Mononuclear cell (primary cell): ENCODE data around the gene ARHGAP26. TPM values are rescaled to one million over a fixed set of nuclear protein-coding genes. Genes with fewer than 3 reads are reported as not detected.
"Not testable (repeated sequence)": the region's sequence is repeated elsewhere in the genome, so short reads cannot be mapped to it uniquely, and the experiment has no call there.

Experiments
- H3K27me3 ChIP-seq: 2 replicates; pipeline ENCODE4 v1.6.0; 2011; ENCODE audit warnings: low read length, control low read depth; ENCODE audit not compliant: insufficient read depth
- H3K4me1 ChIP-seq: 2 replicates; pipeline ENCODE4 v1.5.1; 2011; ENCODE audit warnings: mild to moderate bottlenecking, low read length, control low read depth; ENCODE audit not compliant: insufficient read depth
- H3K4me3 ChIP-seq: 2 replicates; pipeline ENCODE4 v1.5.1; 2011; ENCODE audit warnings: mild to moderate bottlenecking, low read length, moderate library complexity
- H3K9me3 ChIP-seq: 2 replicates; pipeline ENCODE4 v1.5.1; 2011; ENCODE audit warnings: low read depth, mild to moderate bottlenecking, control low read depth, low read length
- total RNA-seq: library from RNA; depleted of rRNA; stranded (reverse); fragments of >200 nt; gene quantifications from one replicate; pipeline ENCODE4 v1.2.3, GENCODE V29; 2012

ARHGAP26 gene
- total RNA-seq, 1 donor = 53.6 TPM

- Histone ChIP-seq H3K4me3 (no peak overlapping the region), H3K4me1 (peaks cover 48% of the 10 kb centered on the region), H3K27me3 (no peaks in the 10 kb centered on the region), H3K9me3 (no peaks in the 10 kb centered on the region)
These were observed 213.8 kb downstream of the ARHGAP26 start for GRCh38 chr5:142984011-142984410.

DNA sequence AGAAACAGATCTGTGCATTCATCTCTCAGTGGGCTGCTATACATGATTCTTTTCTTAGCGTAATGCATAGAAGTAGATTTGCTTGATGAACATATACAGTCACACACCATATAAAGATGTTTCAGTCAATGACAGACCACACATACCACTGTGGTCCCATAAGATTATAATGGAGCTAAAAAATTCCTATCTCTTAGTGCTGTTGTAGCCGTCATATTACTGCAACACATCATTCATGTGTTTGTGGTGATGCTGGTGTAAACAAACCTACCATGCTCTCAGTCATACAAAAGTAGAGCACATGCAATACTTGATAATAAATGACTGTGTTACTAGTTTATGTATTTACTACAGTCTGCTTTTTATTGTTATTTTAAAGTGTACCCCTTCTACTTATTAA lies 214.3 kb downstream of the ARHGAP26 start:
- Histone ChIP-seq H3K9me3 (no peaks in the 10 kb centered on the region), H3K4me3 (no peak overlapping the region), H3K27me3 (no peaks in the 10 kb centered on the region), H3K4me1 (peaks cover 43% of the 10 kb centered on the region)

DNA sequence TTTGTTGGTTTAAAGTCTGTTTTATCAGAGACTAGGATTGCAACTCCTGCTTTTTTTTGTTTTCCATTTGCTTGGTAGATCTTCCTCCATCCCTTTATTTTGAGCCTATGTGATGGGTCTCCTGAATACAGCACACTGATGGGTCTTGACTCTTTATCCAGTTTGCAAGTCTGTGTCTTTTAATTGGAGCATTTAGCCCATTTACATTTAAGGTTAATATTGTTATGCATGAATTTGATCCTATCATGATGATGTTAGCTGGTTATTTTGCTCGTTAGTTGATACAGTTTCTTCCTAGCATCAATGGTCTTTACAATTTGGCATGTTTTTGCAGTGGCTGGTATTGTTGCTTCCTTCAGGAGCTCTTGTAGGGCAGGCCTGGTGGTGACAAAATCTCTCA lies 219.1 kb downstream of the ARHGAP26 start:
- not testable (repeated sequence) for H3K9me3 ChIP-seq, H3K27me3 ChIP-seq, H3K4me3 ChIP-seq
- peaks cover 19% of the 10 kb centered on the region for H3K4me1 ChIP-seq

DNA sequence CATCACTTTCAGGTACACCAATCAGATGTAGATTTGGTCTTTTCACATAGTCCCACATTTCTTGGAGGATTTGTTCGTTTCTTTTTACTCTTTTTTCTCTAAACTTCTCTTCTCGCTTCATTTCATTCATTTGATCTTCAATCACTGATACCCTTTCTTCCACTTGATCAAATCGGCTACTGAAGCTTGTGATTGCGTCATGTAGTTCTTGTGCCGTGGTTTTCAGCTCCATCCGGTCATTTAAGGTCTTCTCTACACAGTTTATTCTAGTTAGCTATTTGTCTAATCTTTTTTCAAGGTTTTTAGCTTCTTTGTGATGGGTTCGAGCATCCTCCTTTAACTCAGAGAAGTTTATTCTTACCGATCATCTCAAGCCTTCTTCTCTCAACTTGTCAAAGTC lies 219.9 kb downstream of the ARHGAP26 start:
- H3K4me3 ChIP-seq, H3K9me3 ChIP-seq, H3K27me3 ChIP-seq: not testable (repeated sequence)
- H3K4me1 ChIP-seq = peaks cover 26% of the 10 kb centered on the region

- H3K9me3 ChIP-seq = no peaks in the 10 kb centered on the region
- peaks cover 54% of the 10 kb centered on the region for H3K4me1 ChIP-seq
- H3K4me3 ChIP-seq = no peak overlapping the region
- no peaks in the 10 kb centered on the region for H3K27me3 ChIP-seq
These were observed 224.0 kb downstream of the ARHGAP26 start for GRCh38 chr5:142994218-142994617.

DNA sequence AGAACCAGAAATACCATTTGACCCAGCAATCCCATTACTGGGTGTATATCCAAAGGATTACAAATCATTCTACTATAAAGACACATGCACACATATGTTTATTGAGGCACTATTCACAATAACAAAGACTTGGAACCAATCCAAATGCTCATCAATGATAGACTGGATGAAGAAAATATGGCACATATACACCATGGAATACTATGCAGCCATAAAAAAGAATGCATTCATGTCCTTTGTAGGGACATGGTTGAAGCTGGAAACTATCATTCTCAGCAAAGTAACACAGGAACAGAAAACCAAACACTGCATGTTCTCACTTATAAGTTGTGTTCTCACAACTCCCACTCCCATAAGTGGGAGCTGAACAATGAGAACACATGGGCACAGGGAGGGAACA lies 225.4 kb downstream of the ARHGAP26 start:
- H3K9me3 ChIP-seq, H3K4me3 ChIP-seq, H3K27me3 ChIP-seq: not testable (repeated sequence)
- H3K4me1 ChIP-seq = peaks cover 57% of the 10 kb centered on the region

DNA sequence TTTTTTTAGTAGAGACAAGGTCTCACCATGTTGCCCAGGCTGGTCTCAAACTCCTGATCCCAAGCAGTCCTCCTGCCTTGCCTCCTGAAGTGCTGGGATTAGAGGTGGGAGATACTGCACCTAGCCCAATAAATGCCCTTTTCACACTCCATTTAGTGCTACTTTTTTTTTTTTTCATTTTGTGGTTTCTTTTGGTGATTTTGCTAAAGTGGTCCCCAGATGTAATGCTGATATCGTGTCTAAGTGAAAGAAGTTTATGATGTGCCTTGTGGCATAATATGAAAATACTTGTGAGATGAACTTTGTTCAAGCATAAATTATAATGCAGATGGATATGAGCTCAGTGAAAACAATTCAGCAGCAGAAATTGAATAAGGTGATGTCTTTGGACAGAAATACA lies 227.4 kb downstream of the ARHGAP26 start:
- peaks cover 68% of the 10 kb centered on the region for H3K4me1 ChIP-seq
- H3K9me3 ChIP-seq = no peaks in the 10 kb centered on the region
- H3K27me3 ChIP-seq = no peaks in the 10 kb centered on the region

GRCh38 chr5:142998316-142999020 lies 228.3 kb downstream of the ARHGAP26 start:
- Histone ChIP-seq H3K4me1 (peaks cover 75% of the 10 kb centered on the region), H3K27me3 (no peaks in the 10 kb centered on the region), H3K4me3 (no peak overlapping the region), H3K9me3 (no peaks in the 10 kb centered on the region)

More for the DNA sequence above, 227.4 kb downstream of the ARHGAP26 start:
- H3K4me3 ChIP-seq = no peak overlapping the region

- peaks cover 80% of the 10 kb centered on the region for H3K4me1 ChIP-seq
- not testable (repeated sequence) for H3K9me3 ChIP-seq
These were observed 230.4 kb downstream of the ARHGAP26 start for GRCh38 chr5:143000551-143000950.

GRCh38 chr5:143001764-143002351 lies 231.7 kb downstream of the ARHGAP26 start:
- Histone ChIP-seq H3K27me3 (no peaks in the 10 kb centered on the region), H3K9me3 (no peaks in the 10 kb centered on the region), H3K4me1 (peaks cover 87% of the 10 kb centered on the region), H3K4me3 (no peak overlapping the region)

More at GRCh38 chr5:143000551-143000950, 230.4 kb downstream of the ARHGAP26 start:
- H3K27me3 ChIP-seq, H3K4me3 ChIP-seq: not testable (repeated sequence)

DNA sequence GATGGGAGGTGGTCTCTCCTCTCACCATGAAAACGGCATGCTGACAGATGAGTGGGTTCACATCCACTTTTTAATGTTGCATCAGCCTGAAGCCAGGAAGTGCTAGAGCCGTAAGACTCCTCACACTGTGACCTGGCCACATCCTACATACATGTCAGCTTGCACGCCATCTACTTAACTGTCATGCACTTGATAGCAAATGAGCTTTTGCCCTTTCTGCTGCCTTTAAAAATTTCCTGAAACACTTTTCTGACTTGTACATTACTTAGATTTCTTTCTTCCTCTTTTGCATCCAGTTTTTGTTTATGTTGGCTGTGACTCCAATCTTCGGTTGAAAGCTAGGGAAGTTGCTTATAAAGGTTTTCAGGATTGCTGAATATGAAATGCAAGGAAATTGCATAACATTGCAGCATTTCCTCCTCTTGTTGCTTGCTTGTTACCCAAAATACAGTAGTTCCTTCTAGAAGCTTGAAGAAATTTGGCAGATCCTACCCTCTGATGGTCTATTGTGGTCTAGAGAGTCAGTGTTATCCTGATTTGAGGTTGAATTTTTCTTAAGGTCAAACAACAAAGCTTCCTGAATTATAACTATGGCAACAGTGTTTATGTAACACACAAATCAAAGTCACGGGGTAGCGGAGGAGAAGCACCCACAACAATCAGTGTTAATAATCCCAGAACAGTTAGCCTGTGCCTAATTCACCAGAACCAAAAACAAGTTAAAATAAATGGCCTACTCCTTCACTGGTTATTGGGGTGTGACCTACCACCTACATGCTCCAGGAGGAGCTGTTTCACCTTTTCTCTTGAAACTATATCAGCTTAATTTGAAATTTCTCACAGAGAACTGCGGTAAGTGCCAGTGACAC lies 232.5 kb downstream of the ARHGAP26 start:
- Histone ChIP-seq H3K9me3 (no peaks in the 10 kb centered on the region), H3K4me3 (no peak overlapping the region), H3K27me3 (no peaks in the 10 kb centered on the region), H3K4me1 (peaks cover 88% of the 10 kb centered on the region)

DNA sequence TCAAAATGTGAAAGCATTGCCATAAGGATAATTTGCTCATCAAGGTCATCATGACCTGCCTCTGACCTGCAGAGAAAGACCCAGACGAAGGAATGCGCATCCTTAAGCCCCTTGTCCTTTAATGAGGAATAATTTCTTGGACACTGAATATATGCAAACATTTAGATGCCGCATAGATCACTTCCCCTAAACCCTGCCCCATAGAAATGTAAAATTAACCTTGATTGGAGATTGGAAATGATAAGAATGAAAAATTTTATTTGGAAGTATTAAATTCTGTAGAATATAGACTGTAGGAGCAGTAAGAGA lies 233.1 kb downstream of the ARHGAP26 start:
- H3K4me3 ChIP-seq = no peak overlapping the region
- H3K9me3 ChIP-seq = no peaks in the 10 kb centered on the region

DNA sequence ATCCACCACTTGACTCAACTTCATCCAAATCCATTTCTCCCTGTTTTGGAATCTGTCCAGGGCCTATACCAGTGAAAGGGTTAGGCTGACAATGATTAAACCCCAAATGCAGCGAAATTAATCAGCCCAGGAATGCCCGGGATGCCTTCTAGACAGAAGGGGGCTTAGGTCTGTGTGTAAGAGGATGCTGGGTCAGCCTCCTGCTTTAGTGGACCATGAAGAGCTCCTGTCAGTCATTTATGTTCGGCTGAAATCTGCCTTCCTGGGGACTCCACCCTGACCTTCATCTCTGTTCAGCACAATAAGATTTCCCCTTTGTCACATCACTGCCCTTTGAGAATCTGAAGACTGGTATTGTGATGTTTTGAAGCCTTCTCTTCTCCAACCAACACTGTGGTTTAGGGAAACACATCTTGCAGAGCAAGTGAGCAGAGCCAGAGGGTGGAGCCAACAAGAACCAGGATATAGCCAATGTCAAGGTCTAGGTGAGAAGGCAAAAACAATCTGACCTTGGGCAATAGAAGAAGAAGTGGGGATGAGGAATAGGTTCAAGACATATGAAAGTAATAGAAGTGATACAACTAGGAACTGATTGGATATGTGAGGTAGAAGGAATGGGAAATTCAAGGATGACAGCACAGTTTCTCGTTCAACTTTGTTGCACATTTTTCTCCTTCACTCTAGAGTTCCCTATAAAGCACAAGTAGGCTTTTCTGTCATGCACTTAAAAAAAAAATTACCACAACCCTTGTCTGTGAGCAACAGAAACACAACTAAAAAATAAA lies 234.4 kb downstream of the ARHGAP26 start:
- Histone ChIP-seq H3K4me1 (peaks cover 89% of the 10 kb centered on the region), H3K4me3 (no peak overlapping the region), H3K27me3 (no peaks in the 10 kb centered on the region), H3K9me3 (no peaks in the 10 kb centered on the region)

More for the DNA sequence above, 233.1 kb downstream of the ARHGAP26 start:
- peaks cover 86% of the 10 kb centered on the region for H3K4me1 ChIP-seq
- no peaks in the 10 kb centered on the region for H3K27me3 ChIP-seq

DNA sequence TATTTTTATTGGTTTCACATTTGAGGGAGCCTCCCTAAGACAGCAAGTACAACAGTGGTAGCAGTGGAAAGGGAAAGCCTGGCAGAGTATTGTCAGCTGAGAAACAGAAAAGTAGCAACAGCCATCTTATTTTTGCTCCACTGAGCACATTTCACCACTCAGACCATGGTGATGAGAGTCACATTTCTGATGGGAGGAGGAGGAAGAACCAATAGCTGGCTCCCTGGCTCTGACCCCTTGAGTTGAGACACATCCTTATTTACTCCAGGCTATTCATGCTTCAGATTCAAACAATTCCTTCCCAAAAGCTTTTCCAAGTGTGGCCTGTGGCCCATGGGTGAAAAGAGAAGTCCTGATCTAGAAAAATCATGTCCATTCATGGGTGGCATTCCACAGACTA lies 236.3 kb downstream of the ARHGAP26 start:
- no peaks in the 10 kb centered on the region for H3K9me3 ChIP-seq
- peaks cover 88% of the 10 kb centered on the region for H3K4me1 ChIP-seq
- no peak overlapping the region for H3K4me3 ChIP-seq
- H3K27me3 ChIP-seq = no peaks in the 10 kb centered on the region

GRCh38 chr5:143008032-143008431 lies 237.9 kb downstream of the ARHGAP26 start:
- Histone ChIP-seq H3K4me3 (no peak overlapping the region), H3K9me3 (no peaks in the 10 kb centered on the region), H3K4me1 (peaks cover 74% of the 10 kb centered on the region), H3K27me3 (no peaks in the 10 kb centered on the region)
